ENCODE measurements around the gene WDR18.

Gene WDR18

GRCh38 chr19:995051-995827, 11.1 kb downstream of the WDR18 start:
- TF ChIP-seq CTCF (IDR thresholded peaks at IDR 0.05; ENCODE audit: insufficient read depth, missing control alignments), result no peak
- FAIRE-seq (no peak), DNase-seq (ENCODE audit: insufficient read length, low spot score) (no peak)

- DNase-seq (ENCODE audit: insufficient read length, low spot score) (peak; percentile 95), FAIRE-seq (no peak)
- TF ChIP-seq CTCF (IDR thresholded peaks at IDR 0.05; ENCODE audit: insufficient read depth, missing control alignments), result no peak
Observed at GRCh38 chr19:996051-996838, 12.1 kb downstream of the WDR18 start.

GRCh38 chr19:998064-998463, 13.9 kb downstream of the WDR18 start:
- FAIRE-seq (no peak), DNase-seq (ENCODE audit: insufficient read length, low spot score) (no peak)
- no peak for TF ChIP-seq CTCF (IDR thresholded peaks at IDR 0.05; ENCODE audit: insufficient read depth, missing control alignments)

GRCh38 chr19:999379-999719, 15.2 kb downstream of the WDR18 start:
- TF ChIP-seq CTCF (IDR thresholded peaks at IDR 0.05; ENCODE audit: insufficient read depth, missing control alignments), result no peak
- no peak for DNase-seq (ENCODE audit: insufficient read length, low spot score)
- no peak for FAIRE-seq

- peak; percentile 50 for TF ChIP-seq CTCF (IDR thresholded peaks at IDR 0.05; ENCODE audit: insufficient read depth, missing control alignments)
- peak; percentile 94 for DNase-seq (ENCODE audit: insufficient read length, low spot score)
- FAIRE-seq, result no peak
Observed at GRCh38 chr19:1000095-1000494, 15.9 kb downstream of the WDR18 start, which contains the start of gene GRIN3B. Gene GRIN3B, plus strand, starts transcription at chr19:1000419. Its CDS starts 19 bp downstream, at chr19:1000438.

- no peak for TF ChIP-seq CTCF (IDR thresholded peaks at IDR 0.05; ENCODE audit: insufficient read depth, missing control alignments)
- peak; percentile 60 for DNase-seq (ENCODE audit: insufficient read length, low spot score)
- FAIRE-seq, result no peak
Observed at GRCh38 chr19:1000591-1001537, 16.7 kb downstream of the WDR18 start.
